ENCODE measurements around the gene PPP3CA. TPM values are rescaled to one million over a fixed set of nuclear protein-coding genes. Genes with fewer than 3 reads are reported as not detected.

Gene PPP3CA
- total RNA-seq, 1 experiment from 2014 or later = 40.2 TPM

DNA sequence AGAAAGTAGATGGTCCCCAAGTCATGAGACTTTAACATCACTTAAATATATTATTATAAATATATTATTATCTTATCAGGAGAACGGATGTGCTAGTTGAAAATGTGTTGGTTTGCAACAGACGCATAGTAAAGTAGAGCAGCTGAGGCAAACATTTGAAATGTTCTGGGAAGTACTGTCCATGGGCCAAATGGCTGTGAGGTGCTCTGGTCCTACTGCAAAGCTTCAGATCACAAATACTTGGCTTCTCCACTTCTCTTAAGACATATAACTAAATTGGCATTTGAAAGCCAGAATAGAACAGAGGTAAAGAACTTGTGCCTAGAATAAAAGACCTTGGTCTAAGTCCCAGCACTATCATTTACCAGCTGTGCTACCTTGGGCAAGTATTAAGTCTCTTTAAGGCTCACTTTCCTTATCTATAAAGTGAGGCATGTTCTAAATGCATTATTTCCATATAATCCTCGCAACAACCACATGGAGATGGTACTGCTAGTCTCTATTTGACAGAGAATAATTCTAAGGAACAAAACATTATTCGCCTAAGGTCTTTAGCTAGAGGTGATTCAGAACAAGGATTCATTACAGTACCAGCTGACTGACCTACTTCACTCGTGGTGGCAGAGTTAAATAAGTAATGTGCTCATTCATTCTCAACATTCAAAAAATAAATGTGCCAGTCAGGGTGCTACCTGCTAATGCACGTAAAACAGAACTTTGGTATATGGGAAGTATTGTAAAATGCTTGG, 297.1 kb downstream of the PPP3CA start:
- no peaks in the 10 kb centered on the region for H4K20me1 ChIP-seq (ENCODE audit: insufficient read depth)
- CTCF ChIA-PET = interaction anchor here (0.6 kb wide), 1 partner anchor 1132 kb away, joined by 3 read pairs; no protein-coding TSS in a partner anchor
- no peak overlapping the region for H3K27ac ChIP-seq
- H3K27me3 ChIP-seq (ENCODE audit: insufficient read depth, low read depth) = no peaks in the 10 kb centered on the region
- no peak for TF ChIP-seq CTCF (conservative IDR thresholded peaks at IDR 0.05)
- H3K4me1 ChIP-seq (replicated peaks; ENCODE audit: insufficient read depth) = no peaks in the 10 kb centered on the region
- no TSS peak for BruUV-seq (replicated peaks)
- POLR2A ChIA-PET (ENCODE audit: unreplicated experiment) = no interaction called here
- no peak overlapping the region for H3K4me3 ChIP-seq
- H3K4me2 ChIP-seq = no peak overlapping the region
- no peaks in the 10 kb centered on the region for H3K9me3 ChIP-seq (ENCODE audit: insufficient read depth, low read depth)
- no peaks in the 10 kb centered on the region for H3K9me2 ChIP-seq (ENCODE audit: insufficient read depth)
- DNase-seq = no peak
- H3K79me2 ChIP-seq (ENCODE audit: low read depth) = no peaks in the 10 kb centered on the region
- H3K36me3 ChIP-seq (ENCODE audit: low read depth) = no peaks in the 10 kb centered on the region
- H3F3A ChIP-seq (ENCODE audit: insufficient read depth, low read depth) = no peaks in the 10 kb centered on the region
- intact Hi-C loops (cut with micrococcal nuclease; ENCODE audit: unreplicated experiment) = no loop called here
- H2AFZ ChIP-seq = no peak overlapping the region

DNA sequence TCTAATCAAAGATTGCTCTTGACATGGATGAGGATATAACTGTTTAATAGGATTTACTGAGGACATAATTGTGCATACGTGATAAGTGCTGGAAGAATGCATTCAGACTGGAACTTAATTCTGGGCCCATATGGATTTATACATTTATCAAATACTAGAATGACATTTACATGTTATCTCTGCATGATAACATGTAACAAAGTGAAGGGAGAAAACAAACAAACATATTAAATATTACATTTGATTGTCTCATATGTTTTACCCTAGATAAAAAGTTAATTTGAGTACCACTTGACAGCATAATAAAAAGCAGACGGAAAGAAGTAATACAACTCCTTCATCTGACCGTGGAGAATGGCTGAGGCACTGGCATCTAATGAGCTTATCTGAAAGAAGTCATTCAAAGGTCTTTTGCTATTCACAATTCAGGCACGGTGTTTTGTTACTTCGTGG, 297.8 kb downstream of the PPP3CA start:
- CTCF ChIA-PET = interaction anchor here (0.6 kb wide), 1 partner anchor 1133 kb away, joined by 3 read pairs; no protein-coding TSS in a partner anchor
- BruUV-seq (replicated peaks) = no TSS peak
- no peaks in the 10 kb centered on the region for H3K9me3 ChIP-seq (ENCODE audit: insufficient read depth, low read depth)
- H3K4me2 ChIP-seq = no peak overlapping the region
- H3K4me1 ChIP-seq (replicated peaks; ENCODE audit: insufficient read depth) = no peaks in the 10 kb centered on the region
- intact Hi-C loops (cut with micrococcal nuclease; ENCODE audit: unreplicated experiment) = no loop called here
- POLR2A ChIA-PET (ENCODE audit: unreplicated experiment) = no interaction called here
- DNase-seq = no peak
- H3K27ac ChIP-seq = no peak overlapping the region
- no peaks in the 10 kb centered on the region for H4K20me1 ChIP-seq (ENCODE audit: insufficient read depth)
- H3K36me3 ChIP-seq (ENCODE audit: low read depth) = no peaks in the 10 kb centered on the region
- H2AFZ ChIP-seq = no peak overlapping the region
- no peaks in the 10 kb centered on the region for H3F3A ChIP-seq (ENCODE audit: insufficient read depth, low read depth)
- no peaks in the 10 kb centered on the region for H3K9me2 ChIP-seq (ENCODE audit: insufficient read depth)
- H3K4me3 ChIP-seq = no peak overlapping the region
- no peaks in the 10 kb centered on the region for H3K79me2 ChIP-seq (ENCODE audit: low read depth)
- TF ChIP-seq CTCF (conservative IDR thresholded peaks at IDR 0.05) (no peak), EZH2 (IDR thresholded peaks at IDR 0.05; ENCODE audit: low read depth) (no peak)
- H3K27me3 ChIP-seq (ENCODE audit: insufficient read depth, low read depth) = no peaks in the 10 kb centered on the region

- H3K79me2 ChIP-seq (ENCODE audit: low read depth) = no peaks in the 10 kb centered on the region
- intact Hi-C loops (cut with micrococcal nuclease; ENCODE audit: unreplicated experiment) = no loop called here
- BruUV-seq (replicated peaks) = no TSS peak
- H3K4me3 ChIP-seq = no peak overlapping the region
- no peaks in the 10 kb centered on the region for H3F3A ChIP-seq (ENCODE audit: insufficient read depth, low read depth)
- ChIA-PET CTCF (no interaction called here), POLR2A (ENCODE audit: unreplicated experiment) (no interaction called here)
- no peak overlapping the region for H2AFZ ChIP-seq
- H3K27me3 ChIP-seq (ENCODE audit: insufficient read depth, low read depth) = no peaks in the 10 kb centered on the region
- H4K20me1 ChIP-seq (ENCODE audit: insufficient read depth) = no peaks in the 10 kb centered on the region
- H3K4me1 ChIP-seq (replicated peaks; ENCODE audit: insufficient read depth) = no peaks in the 10 kb centered on the region
- H3K36me3 ChIP-seq (ENCODE audit: low read depth) = no peaks in the 10 kb centered on the region
- H3K27ac ChIP-seq = no peak overlapping the region
- no peak for DNase-seq
- TF ChIP-seq CTCF (conservative IDR thresholded peaks at IDR 0.05) (no peak), EZH2 (IDR thresholded peaks at IDR 0.05; ENCODE audit: low read depth) (no peak)
- H3K9me3 ChIP-seq (ENCODE audit: insufficient read depth, low read depth) = no peaks in the 10 kb centered on the region
- no peaks in the 10 kb centered on the region for H3K9me2 ChIP-seq (ENCODE audit: insufficient read depth)
- H3K4me2 ChIP-seq = no peak overlapping the region
Measured at GRCh38 chr4:101044766-101045165, 302.6 kb downstream of the PPP3CA start.
